Femur (tissue), 1 donor: Measurements from ENCODE around the gene CEP112.
A peak's percentile ranks its signal among the peaks of the same experiment; 100 is the strongest.
"Not testable (repeated sequence)": the region's sequence is repeated elsewhere in the genome, so short reads cannot be mapped to it uniquely, and the experiment has no call there.

Experiments used
- DNase-seq: peaks from one replicate; pipeline ENCODE4 v3.0.0-alpha.2; 2017

The CEP112 gene

DNA sequence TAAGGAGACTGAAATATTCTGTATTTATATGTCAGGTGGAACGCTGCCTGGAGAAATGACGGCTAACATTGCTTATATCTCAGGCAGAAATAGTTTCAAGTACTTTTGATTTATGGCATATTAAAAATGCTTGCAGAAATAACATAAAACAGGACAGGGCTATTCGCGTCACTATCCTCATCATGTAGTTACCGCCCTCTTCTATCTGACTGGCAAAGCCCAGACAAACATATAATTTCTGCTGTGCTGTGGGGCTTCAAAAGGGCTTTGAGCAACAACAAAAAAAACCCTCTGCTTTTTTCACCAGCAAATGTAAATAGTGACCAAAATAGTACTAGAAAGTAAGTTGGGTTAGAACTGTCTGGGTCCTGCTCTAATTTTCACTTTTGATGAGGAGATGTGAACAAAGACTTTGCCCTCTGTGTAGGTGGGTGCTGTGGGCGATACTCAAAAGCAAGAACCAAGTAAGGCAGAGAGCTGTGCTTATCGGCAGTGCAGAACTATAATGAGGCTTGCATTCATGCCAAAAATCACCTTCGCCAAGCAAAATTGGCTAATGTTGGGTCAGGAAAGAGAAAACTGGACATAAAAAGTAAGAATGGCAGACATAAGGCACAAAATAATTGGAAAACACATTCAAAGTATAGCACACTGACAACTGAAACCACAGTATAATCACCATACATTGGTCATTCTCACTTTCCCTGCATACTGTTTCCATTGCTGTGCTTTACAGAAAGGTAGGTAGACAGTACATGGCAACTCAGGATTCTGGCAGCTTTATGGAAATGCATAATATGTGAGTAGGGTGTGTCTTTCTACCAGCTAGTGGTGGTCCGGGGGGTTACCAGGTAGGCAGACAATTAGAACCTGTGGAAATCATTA is 479.3 kb downstream of the CEP112 start:
- no peak for DNase-seq

DNA sequence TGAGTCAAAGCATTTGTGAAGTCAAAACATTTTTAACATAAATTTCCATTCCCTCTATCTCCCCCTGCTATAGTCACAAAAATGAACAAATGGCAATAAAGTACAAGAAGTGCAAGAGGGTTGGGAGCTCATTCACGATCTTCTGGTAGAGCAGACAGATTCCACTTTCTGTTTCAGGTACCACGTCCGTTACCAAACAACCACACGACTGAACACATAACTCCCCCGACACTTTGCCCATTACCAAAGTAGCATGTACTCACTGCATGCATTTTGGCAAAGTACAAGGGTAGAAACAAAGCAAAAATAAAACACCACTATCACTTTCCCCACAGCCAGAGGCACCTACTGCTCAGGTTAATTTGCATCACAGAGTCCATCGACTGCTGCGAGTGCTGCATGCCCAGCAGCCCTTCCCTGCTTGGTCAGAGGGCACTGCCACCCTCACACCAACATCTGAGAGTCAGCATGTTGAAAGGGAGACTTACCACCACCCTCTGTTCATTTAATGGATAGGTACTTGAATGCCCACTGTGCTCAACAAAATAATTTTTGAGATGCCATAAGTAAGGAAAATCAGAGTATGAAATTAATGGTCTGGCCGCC is 480.2 kb downstream of the CEP112 start:
- no peak for DNase-seq

DNA sequence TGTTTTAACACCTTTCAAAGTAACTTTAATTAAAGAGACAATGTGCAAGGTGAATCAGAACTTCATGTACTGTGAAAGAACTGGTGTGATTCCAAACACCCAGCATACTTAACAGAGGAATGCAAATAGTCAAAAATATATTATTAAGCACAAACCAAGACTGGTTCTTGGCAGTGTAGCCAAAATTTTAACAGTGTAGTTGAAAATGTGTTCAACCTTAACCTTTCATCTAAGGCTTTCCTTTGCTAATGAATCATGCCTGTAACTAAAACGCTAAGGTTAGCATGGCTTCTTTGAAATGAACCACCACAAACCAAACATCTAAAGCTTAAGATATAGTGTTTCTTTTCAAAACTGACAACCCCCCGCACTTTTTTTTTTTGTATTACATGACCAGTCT is 484.2 kb downstream of the CEP112 start:
- DNase-seq: no peak

DNA sequence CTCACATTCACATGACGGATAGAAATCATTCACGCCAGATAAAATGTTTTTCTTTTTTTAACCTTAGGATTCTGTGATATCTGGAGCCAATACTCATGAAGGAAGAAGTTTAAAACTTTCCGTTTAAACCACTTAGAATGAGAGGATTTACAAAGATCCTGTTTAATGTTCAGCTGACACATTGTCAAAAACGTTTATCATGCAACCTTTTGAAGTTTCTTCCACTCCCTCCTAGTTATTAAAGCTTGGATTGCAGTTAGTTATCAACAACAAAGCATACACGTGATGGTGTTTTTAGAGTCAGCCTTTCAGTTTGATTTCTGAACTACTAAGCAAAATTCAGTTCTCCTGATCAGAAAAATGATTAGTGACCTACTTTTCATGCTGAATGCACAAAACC is 487.2 kb downstream of the CEP112 start:
- no peak for DNase-seq

DNA sequence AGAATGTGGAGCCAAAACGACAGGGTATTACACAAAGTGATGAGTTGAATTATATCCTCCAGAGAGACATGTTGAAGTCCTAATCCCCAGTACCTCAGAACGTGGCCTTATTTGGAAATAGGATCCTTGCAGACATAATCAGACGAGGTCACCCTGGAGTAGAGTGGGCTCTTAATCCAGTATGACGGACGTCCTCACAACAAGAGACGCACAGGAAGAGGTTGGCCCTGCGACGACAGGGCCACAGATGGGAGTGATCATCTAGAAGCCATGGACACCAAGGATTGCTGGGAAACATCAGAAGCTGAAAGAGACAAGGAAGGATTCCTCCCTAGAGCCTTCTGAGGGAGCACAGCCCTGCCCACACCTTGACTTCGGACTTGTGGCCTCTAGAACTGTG is 488.0 kb downstream of the CEP112 start:
- no peak for DNase-seq

DNA sequence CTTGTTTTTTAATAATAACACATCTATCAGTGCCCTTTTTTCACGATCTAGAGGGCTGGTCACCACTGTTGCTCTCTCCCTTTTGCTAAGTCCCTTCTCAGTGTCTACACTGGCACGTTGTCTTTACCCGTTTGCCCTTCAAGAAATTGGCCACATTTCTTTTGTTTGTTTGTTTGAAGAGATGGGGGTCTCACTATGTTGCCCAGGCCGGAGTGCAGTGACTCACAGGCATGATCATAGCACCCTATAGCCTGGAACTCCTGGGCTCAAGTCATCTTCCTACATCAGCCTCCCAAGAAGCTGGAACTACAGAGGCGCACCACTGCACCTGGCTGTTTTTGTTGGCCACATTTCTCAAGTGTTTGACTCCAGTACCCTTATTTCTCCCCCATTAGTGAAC is 492.5 kb downstream of the CEP112 start:
- DNase-seq: no peak

DNA sequence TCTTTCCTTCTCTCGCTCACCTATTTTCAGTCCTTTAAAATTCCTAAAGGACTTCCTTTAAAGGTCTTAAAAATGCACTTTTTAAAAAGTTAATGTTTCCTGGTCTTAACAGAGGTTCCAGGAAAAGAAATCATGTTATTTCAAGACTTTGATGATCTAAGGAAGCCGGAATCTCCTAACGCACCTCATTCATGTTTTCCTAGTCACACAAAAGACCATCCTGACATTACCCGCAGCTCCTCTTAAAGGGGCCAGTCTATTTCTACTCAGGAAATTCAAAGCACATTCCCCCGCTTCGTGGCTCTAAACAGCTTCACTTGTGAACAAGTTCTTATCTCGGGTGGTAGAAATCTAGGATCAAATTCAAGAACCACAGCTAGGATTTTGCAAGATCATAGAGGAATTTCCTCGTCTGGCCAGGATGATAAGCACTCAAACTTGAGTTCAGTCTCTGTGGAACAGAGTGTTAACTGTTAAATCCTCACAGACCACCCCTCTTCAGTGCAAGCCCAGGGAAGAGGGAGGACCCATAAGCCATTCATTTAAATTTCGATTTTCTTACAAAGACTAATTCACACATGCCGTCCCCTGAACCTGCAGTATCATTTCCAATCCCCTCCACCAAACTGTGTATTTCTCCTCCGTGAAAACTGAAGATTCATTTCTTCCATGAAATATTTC is 493.4 kb downstream of the CEP112 start:
- DNase-seq: no peak

DNA sequence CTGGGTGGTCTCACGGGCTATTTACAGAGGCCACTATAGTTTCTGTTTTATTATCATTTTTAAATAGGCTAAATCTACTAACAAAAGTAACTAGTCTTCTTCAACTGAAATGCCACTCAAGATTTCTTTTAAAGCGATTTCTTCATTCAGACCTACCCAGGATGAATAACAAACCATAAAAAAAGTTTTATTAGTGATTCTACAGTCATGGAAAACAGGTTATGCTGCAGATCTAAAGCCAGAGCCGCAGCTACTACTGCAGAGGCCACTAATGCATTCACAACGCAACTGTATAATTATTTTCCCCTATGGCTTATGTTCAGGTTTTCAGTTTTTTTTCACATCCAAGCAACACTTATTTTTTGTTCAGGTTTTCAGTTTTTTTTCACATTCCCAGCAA is 494.3 kb downstream of the CEP112 start:
- DNase-seq: no peak

DNA sequence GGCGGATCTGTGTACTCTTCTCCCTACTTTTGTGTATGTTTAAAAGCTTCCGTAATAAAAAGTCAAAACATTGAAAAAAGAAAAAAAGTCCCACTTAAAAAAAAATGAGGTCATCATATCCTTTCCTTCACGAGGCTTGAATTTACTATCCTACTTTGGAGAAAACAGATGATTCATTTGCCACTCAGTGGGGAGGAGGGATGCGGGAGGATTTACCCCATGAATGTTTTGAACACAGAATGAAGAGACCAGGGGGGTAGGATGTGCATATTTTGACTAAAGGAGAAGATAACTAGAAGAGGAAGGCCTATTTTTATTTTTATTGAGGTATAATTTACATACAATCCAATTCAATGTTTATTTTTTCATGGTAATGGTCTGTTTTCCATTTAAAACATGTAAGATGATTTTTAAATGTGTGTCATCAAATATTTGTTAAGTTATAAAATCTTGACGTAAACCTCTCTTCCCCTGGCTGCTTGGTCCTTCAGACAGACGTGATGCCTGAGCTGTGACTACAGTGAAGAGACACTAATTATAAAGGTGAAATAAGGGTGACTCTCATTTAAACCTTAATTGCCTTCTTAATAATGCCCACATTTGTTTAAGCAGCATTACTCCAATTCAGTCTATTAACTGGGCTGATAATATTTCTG is 495.1 kb downstream of the CEP112 start:
- DNase-seq: no peak

DNA sequence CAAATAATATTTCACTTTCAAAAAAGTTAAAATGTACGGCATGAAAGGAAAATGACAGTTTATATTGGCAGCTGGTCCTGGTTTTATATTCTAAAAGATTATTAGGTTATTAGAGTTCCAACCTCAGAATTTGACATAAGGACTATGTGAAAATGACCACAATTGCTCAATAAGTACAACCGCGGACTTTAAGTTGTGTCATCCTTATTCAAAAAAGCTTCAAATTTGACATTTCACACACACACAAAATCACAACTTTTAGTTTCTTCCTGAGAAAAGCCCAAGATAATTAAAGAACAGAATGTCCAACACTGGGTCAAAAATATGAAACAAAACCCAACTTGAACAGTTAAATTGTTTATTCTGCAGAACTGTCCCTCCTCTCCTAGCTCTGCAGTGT is 497.3 kb downstream of the CEP112 start:
- no peak for DNase-seq

DNA sequence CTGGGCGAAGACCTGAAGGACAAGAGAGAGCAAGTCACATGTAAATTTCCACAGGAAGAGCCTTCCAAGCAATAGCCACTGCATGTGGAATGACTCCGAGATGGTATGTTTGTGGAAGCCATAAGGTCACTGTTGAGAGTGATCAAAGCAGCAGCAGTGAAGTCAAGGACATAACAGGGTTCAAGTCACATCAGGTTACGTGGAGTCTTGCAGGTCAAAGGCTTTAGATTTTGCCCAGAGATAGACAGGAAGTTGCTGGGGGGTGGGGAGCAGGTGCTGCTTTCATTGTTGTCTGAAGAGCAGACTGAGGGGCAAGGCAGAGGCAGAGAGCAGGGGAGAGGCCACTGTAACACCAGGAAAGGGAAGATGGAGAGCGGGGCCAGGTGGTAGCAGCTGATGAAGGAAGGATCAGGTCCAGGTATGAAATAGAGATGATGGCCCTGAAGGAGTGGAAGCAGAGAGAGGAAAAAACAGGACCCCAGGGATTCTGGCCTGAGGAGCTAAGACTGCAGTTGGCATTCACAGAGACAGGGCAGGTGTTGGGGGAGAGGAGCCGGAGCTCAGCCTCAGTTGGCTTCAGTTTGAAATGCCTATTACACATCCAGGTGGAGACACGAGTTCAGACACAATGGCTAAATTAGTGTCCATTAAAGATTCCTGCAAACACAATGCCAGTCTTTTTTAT is 501.2 kb downstream of the CEP112 start:
- no peak for DNase-seq

DNA sequence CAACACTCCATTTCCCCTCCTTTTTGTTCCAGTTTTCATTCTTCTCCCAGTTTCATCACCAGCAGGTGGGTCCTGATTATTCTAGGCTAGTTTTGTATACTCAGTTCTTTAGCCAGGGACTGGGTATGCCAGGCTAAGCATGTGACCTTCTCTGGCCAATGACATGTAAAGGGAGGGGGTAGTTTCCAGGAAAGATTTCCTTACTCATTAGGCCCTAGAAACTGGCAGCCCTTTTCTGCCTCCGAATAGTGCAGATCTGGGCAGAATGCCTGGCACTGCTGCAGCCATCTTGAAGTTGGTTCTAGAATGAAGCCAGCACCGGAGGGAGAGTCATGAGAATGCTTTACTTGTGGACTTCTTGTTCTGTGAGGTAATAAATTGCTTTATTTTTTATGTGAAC is 503.6 kb downstream of the CEP112 start:
- no peak for DNase-seq

DNA sequence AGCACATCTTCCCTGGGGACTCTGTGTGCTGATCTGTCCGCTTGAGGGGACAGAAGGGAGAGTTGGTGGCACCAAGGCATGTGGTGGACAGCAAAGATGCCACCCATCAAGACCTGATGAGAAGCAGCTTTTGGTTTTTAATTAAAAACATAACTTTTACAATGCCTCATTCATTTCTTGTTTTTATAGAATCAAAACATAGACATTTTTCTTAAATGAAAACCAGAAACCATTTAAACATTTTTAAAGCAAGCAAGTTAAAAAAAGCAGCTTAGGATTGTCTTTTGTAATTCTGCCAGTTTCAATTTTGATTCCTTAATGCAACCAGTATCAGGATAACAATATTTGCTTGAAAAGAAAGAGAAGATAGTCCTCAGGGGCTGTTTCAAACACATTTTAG is 506.8 kb downstream of the CEP112 start:
- no peak for DNase-seq

DNA sequence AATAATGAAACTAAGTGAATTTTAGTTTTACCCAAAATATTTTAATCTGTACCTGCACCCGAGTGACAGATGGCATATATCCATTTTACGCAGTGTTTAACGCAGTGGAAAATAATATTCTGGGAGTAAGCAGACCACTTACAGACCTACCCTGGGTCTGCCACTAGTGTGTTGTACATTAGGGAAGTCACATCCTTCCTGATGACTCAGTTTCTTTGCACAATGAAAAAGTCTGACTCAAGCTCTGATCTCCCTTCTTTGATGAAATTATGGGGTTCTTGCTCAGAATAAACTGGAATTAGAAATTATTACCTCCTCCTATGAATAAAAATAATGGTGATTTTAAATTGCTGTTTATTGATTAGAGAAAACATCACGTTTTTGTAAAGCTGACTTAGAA is 507.3 kb downstream of the CEP112 start:
- DNase-seq: no peak

DNA sequence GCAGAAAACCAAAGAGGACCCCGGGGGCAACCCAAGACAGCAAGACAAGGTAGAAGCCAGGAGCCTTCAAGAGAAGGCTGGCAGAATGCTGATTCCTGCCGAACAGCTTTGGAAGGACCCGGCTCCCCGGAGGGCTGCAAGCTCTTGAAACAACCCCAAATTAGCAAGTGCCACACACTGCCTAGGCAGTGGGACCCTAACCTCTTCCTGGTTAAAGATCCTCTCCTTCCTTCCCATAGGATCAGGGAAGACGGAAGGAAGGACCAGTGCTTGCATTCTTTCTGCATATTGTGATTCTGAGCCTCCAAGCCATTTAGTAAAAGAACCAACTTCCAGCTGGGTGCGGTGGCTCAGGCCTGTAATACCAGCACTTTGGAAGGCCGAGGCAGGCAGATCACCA is 508.5 kb downstream of the CEP112 start:
- no peak for DNase-seq

DNA sequence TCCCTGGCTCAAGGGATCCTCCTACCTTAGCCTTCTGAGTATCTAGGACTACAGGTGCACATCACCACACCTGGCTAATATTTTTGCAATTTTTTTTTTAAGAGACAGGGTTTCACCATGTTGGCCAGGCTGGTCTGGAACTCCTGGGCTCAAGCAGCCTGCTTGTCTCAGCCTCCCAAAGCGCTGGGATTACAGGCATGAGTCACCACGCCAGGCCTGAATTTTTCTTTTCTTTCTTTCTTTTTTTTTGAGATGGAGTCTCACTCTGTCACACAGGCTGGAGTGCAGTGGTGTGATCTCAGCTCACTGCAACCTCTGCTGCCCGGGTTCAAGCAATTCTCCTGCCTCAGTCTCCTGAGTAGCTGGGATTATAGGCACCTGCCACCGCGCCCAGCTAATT is 510.2 kb downstream of the CEP112 start:
- DNase-seq: not testable (repeated sequence)

DNA sequence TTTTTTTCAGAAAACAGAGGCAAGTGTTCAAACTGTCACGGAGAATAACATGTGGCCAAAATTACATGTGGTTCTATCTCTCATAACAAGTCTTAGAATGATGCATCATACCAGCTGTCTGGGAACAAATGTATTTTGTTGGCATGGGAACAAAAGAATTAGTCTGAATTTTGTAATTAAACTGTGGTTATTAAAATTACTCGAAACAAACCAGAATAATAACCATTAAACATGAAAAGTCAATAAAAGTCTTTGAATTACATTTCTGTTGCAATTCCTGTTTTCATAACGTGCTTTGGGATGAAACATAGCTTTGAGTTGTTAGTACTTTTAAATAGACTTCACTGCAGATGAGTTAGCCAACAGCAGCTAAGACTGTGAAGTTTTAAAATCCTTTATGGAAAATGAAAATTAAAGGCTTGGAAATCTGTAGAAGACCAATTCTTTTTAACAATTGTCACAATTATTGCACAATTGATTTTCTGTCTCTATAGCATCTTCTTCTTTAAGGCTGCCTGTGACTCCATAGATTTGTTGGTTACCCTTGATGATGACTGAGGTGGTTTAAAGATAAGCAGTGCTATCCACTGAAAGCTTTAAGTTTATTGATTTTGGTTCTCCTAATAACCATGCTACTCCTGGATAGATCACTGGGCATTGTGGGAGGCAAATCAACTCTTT is 512.6 kb downstream of the CEP112 start:
- no peak for DNase-seq

DNA sequence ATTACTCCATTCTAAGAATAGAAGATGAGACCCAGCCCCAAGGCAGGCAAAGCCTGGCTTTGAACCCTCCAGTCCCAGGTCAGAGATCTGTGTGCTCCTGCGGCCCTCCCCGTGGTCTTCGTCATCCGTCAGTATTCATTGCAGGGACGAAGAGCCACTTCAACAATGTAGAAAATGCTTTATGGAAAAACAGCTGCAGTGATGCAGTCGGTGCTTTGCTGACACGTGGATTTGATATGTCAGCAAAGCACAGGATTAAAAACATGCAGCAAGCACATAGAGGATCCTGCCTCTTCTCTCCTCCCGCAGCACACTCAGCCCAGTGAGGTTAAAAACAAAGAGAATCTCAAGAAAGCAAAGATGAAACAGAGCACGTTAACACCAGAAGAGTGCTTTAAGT is 513.4 kb downstream of the CEP112 start:
- DNase-seq: peak; percentile 45

DNA sequence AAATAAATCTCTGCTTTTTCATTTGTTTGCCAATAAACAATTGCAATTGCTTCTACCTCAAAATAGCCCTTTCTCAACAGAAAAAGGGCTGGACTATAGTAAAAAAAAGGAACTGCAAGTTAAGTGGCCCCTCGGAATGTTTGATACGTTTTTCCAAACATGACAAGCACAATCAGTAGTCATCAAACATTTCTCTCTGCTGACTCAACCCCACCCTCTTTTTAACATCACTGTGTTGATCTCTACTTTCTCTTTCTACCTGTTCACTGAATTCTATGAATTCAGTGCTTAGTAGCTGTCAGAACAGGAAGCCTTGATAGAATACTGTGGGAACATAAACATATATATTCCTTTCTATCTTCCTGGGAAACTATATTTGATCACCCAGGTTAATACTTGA is 514.0 kb downstream of the CEP112 start:
- no peak for DNase-seq

DNA sequence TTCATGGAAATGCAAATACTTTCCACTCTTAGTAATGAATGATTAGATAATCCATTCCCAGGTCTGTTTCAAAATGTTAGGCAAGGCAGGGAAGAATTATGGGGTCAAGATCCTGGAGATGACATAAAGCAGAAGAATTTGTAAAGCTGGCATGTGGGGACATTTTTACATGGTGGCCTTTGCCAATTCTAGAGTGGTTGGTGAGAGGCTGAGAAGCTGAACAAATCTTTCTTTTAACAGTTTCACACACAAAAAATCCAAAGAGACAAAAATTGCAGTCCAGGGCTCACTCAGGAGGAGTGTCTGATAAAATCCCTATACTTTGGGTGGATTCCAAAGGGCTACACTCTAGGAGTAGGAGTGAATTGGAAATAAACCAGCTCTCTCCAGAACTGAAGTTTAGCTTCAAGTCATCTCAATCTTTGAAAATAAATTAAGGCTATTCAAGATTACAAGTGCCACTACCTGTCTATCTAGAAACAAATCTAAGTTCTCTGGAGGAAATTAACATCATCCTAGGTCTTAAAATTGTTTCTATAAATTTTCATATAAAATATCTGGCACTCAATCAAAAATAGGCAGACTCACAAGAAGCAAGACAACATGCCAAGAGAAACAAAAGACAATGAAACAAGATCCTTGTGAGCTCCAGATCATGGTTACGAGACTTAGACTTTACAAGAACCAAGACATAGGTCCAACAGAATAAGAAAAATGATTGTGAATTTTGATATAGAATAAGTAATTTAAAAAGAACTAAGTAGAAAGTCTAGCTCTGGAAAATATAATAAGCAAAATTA is 517.5 kb downstream of the CEP112 start:
- no peak for DNase-seq

DNA sequence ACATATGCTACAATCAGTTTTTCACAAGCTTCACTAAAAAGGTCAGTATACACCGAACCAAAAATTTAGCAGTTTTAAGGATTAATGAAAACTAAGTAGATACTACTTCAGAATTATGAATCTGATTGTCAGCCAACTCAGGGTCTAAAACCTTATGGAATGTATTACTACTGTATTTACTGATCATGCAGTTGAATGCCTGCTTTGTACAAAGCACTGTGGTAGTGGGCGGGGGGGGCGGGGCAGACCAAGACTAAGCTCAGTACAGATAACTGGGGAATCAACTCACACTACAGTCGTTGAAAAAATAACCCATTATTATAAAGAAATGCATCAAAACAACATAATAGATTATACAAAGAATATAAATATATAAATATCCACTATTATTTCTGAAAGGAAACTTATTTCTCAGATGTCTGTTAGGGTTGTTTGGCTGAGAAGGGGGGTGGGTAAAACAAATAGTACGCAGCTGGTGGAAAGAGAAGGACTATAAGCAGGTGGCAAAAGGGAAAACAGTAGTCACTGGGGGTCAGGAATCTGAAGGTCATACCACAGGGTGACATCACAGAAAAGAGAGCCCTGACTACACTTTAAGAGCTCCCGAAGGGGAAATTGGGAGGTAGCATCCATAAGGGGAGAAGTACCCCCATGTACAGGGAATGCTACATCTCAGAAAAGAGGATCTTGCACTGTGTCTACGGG is 521.1 kb downstream of the CEP112 start:
- DNase-seq: no peak
